Calu3 (cell line): Measurements from ENCODE around the gene TSEN15. TPM values are rescaled to one million over a fixed set of nuclear protein-coding genes. Genes with fewer than 3 reads are reported as not detected.

ENCODE experiments used
- BruUV-seq: library from RNA; stranded (reverse); fragments of 400-500 nt; replicated peaks from 2 replicates; lab custom pipeline; 2021; lab: Mats Ljungman, UMichigan
- CTCF ChIA-PET: fragments of 300-600 bp; sonication (Branson Sonifier 250); formaldehyde crosslinking; loops from one replicate; lab custom pipeline; 2022; ENCODE audit warnings: antibody characterized with exemption; lab: Charles Lee
- DNase-seq: peaks from one replicate; pipeline ENCODE4 v3.0.0; 2022
- H3K27ac Mint-ChIP-seq: one replicate; pipeline ENCODE4 v1.8.0; 2022; ENCODE audit warnings: mixed read lengths; ENCODE audit not compliant: unreplicated experiment
- H3K27me3 Mint-ChIP-seq: one replicate; pipeline ENCODE4 v1.8.0; 2022; ENCODE audit warnings: mixed read lengths; ENCODE audit not compliant: unreplicated experiment
- H3K36me3 Mint-ChIP-seq: one replicate; pipeline ENCODE4 v1.8.0; 2022; ENCODE audit warnings: mild to moderate bottlenecking, moderate library complexity, mixed read lengths; ENCODE audit not compliant: insufficient read depth, unreplicated experiment
- H3K4me1 Mint-ChIP-seq: one replicate; pipeline ENCODE4 v1.8.0; 2022; ENCODE audit warnings: mild to moderate bottlenecking, low read depth, mixed read lengths; ENCODE audit not compliant: unreplicated experiment
- H3K4me3 Mint-ChIP-seq: one replicate; pipeline ENCODE4 v1.8.0; 2022; ENCODE audit warnings: mild to moderate bottlenecking, low read depth, moderate library complexity, mixed read lengths; ENCODE audit not compliant: unreplicated experiment
- H3K9me3 Mint-ChIP-seq: one replicate; pipeline ENCODE4 v1.8.0; 2022; ENCODE audit warnings: low read depth, mixed read lengths; ENCODE audit not compliant: unreplicated experiment
- CTCF ChIP-seq: fragments of 200-600 bp; IDR thresholded peaks from one replicate; pipeline ENCODE4 v1.8.0; 2022; ENCODE audit warnings: antibody characterized with exemption; ENCODE audit not compliant: unreplicated experiment
- intact Hi-C: fragments of 100-400 bp; cut with micrococcal nuclease; formaldehyde crosslinking; loops from one replicate; pipeline ENCODE4 v1.10.0; 2022; ENCODE audit not compliant: unreplicated experiment
- total RNA-seq: library from RNA; stranded (reverse); gene quantifications from 2 replicates; pipeline ENCODE4 v1.2.3, GENCODE V29; 2022

Gene TSEN15
- total RNA-seq, 1 experiment from 2014 or later = 62.6 TPM

DNA sequence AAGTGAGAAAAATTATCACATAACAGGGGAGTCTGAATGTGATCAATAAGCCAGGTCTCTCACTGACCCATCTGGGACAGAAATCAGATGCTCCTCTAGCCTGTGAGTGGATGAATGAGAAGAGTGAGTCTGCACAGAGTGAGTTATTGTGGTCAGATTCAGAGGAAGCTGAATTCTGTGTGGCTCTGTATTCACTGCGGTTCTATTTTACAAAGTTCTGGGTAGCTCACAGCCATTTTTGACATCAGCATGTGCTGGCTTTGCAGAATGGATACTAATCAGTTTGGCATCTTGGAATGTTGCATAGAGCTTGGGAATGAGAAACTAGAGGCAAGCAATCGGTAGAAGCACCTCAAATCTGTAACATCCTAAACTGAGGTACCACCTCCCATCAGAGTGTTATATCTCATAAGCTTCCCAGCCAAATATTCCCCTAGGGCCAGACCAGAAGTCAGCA is 17.8 kb upstream of the TSEN15 start:
- BruUV-seq = no TSS peak
- no peak for DNase-seq
- intact Hi-C loops = no loop called here
- Mint-ChIP-seq H3K27ac (no peak overlapping the region), H3K36me3 (peaks cover 18% of the 10 kb centered on the region), H3K9me3 (no peaks in the 10 kb centered on the region), H3K27me3 (peaks cover 43% of the 10 kb centered on the region), H3K4me3 (no peak overlapping the region), H3K4me1 (peaks cover 38% of the 10 kb centered on the region)
- TF ChIP-seq CTCF = no peak
- CTCF ChIA-PET = interaction anchor here (0.7 kb wide), 1 partner anchor 11 kb away, joined by 4 read pairs; no protein-coding TSS in a partner anchor

DNA sequence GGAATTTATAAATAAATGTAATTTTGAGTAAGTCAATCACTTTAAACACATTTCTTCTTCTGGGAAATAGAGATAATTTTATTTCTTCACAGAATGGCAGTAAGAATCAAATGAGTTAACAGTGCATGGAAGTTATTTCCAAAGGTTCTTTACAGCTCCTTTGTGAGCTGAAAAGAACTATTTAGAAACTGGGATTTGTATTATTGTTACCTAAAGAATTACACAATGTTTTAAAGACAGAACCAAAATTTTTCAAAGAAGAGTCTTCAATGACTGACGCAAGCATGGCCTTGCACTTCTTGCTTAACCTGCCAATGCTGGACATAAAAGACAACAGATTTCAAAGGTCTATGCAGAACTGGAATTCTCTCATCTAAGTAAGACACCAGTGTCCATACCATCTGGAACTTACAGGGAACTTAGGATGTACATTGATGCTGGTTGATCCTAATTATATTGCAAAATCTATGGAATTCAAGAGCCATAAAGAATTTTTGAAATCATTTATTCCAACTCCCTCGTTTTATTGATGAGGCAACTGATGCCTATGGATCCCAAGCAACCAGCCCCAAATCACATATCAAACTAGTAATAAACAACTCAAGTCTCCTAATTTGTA is 16.7 kb upstream of the TSEN15 start:
- no TSS peak for BruUV-seq
- H3K4me3 Mint-ChIP-seq = no peak overlapping the region
- H3K9me3 Mint-ChIP-seq = no peaks in the 10 kb centered on the region
- no peak for DNase-seq
- peaks cover 27% of the 10 kb centered on the region for H3K4me1 Mint-ChIP-seq
- CTCF ChIA-PET = no interaction called here
- peaks cover 18% of the 10 kb centered on the region for H3K36me3 Mint-ChIP-seq
- H3K27me3 Mint-ChIP-seq = peaks cover 54% of the 10 kb centered on the region
- no peak for TF ChIP-seq CTCF
- intact Hi-C loops = no loop called here
- H3K27ac Mint-ChIP-seq = no peak overlapping the region

DNA sequence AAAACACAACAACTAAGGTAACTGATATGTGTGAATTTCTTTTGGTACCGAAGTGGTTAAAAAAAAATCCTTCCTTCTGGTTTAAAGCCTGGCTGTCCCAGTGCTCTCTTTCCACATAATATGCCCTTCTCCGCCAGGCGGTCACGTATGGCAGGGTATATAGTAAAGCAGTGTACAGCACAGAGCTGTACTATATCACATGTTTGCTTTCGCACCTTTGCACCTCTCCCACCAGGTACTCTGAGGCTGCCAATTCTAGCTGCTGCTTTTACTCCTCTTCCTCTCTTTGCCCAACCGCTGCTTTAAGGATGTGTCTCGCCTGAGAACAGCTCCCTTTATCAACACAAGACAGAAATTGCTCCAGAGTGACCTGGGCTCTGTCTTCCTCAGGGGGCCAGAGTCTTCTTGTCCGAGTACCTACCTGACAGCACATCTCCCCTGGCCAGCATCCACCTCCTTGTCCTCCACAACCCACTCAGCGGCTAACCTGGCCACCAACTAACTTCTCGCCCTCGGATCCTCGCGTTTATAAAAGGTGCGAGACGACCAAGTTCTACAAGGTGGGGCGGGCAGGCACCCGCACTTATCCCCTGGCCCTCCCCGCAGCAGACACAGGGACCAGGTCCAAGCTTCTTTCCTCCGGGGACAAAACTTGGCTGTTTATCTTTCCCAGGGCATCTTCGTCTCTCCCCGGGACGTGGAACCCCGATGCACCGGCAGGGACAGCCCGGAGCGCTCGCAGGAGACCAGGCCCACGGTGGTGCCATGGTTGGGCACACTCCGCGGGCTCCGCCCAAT is 15.6 kb upstream of the TSEN15 start:
- H3K4me1 Mint-ChIP-seq = peaks cover 18% of the 10 kb centered on the region
- TF ChIP-seq CTCF = no peak
- CTCF ChIA-PET = interaction anchor here (0.6 kb wide), 1 partner anchor 400 kb away, joined by 3 read pairs; the partner anchor contains the start of gene ARPC5
- H3K36me3 Mint-ChIP-seq = peaks cover 18% of the 10 kb centered on the region
- intact Hi-C loops = no loop called here
- no peak for DNase-seq
- H3K4me3 Mint-ChIP-seq = peak overlapping the region; percentile 75
- no peaks in the 10 kb centered on the region for H3K9me3 Mint-ChIP-seq
- no peak overlapping the region for H3K27ac Mint-ChIP-seq
- no TSS peak for BruUV-seq
- H3K27me3 Mint-ChIP-seq = peaks cover 61% of the 10 kb centered on the region

- H3K9me3 Mint-ChIP-seq = no peaks in the 10 kb centered on the region
- H3K27me3 Mint-ChIP-seq = peaks cover 61% of the 10 kb centered on the region
- CTCF ChIA-PET = interaction anchor here (0.6 kb wide), 1 partner anchor 401 kb away, joined by 3 read pairs; the partner anchor contains the start of gene ARPC5
- no peak overlapping the region for H3K27ac Mint-ChIP-seq
- peak; percentile 62 for DNase-seq
- TF ChIP-seq CTCF = no peak
- no TSS peak for BruUV-seq
- peaks cover 18% of the 10 kb centered on the region for H3K36me3 Mint-ChIP-seq
- peaks cover 17% of the 10 kb centered on the region for H3K4me1 Mint-ChIP-seq
- peak overlapping the region; percentile 75 for H3K4me3 Mint-ChIP-seq
- intact Hi-C loops = no loop called here
Measured at GRCh38 chr1:184036517-184036949, 15.0 kb upstream of the TSEN15 start.
